Stimulated activated CD8-positive, alpha-beta memory T cell treated with anti-CD3 and anti-CD28 coated beads, Interleukin-4, amount 100 ng/mL, for 24 hours (primary cell): Measurements from ENCODE around the gene LYPLAL1.
"Not testable (repeated sequence)": the region's sequence is repeated elsewhere in the genome, so short reads cannot be mapped to it uniquely, and the experiment has no call there.

ENCODE experiments used
- DNase-seq: peaks from one replicate; pipeline ENCODE4 v3.0.0-alpha.2; 2020; ENCODE audit warnings: low read depth

LYPLAL1 gene

GRCh38 chr1:219215477-219215876 is 41.8 kb downstream of the LYPLAL1 start:
- DNase-seq = no peak

- DNase-seq = no peak
Observed at GRCh38 chr1:219220945-219221344, 47.3 kb downstream of the LYPLAL1 start.

- no peak for DNase-seq
Observed at GRCh38 chr1:219223496-219223895, 49.8 kb downstream of the LYPLAL1 start.

GRCh38 chr1:219226196-219226595 is 52.5 kb downstream of the LYPLAL1 start:
- DNase-seq = no peak

GRCh38 chr1:219227360-219228057 is 53.8 kb downstream of the LYPLAL1 start:
- no peak for DNase-seq

GRCh38 chr1:219228058-219228419 is 54.4 kb downstream of the LYPLAL1 start:
- no peak for DNase-seq

GRCh38 chr1:219232890-219233289 is 59.2 kb downstream of the LYPLAL1 start:
- no peak for DNase-seq

GRCh38 chr1:219235903-219236481 is 62.3 kb downstream of the LYPLAL1 start:
- no peak for DNase-seq

- DNase-seq = no peak
Observed at GRCh38 chr1:219236933-219237610, 63.4 kb downstream of the LYPLAL1 start.

GRCh38 chr1:219239518-219239917 is 65.8 kb downstream of the LYPLAL1 start:
- no peak for DNase-seq

- no peak for DNase-seq
Observed at GRCh38 chr1:219244864-219245263, 71.2 kb downstream of the LYPLAL1 start.

- no peak for DNase-seq
Observed at GRCh38 chr1:219247441-219247840, 73.8 kb downstream of the LYPLAL1 start.

GRCh38 chr1:219250468-219250867 is 76.8 kb downstream of the LYPLAL1 start:
- DNase-seq = not testable (repeated sequence)

GRCh38 chr1:219257751-219258150 is 84.1 kb downstream of the LYPLAL1 start:
- no peak for DNase-seq

GRCh38 chr1:219261454-219261853 is 87.8 kb downstream of the LYPLAL1 start:
- no peak for DNase-seq
